Stomach smooth muscle (tissue), 2 donors: ENCODE data around the gene PSORS1C1.
A peak's percentile ranks its signal among the peaks of the same experiment; 100 is the strongest.

Experiments
- H3K27ac ChIP-seq: one replicate; pipeline ENCODE4 v1.7.0; 2013; ENCODE audit warnings: mild to moderate bottlenecking, low read length, inconsistent platforms
- H3K27me3 ChIP-seq, 2 donors: one replicate each; pipeline ENCODE4 v1.7.0; 2013; ENCODE audit warnings: low read length in 2 of 2; ENCODE audit not compliant: insufficient read depth in 2 of 2, control insufficient read depth in 1 of 2
- H3K36me3 ChIP-seq, 2 donors: one replicate each; pipeline ENCODE4 v1.7.0; 2013; ENCODE audit warnings: low read length in 2 of 2; ENCODE audit not compliant: control insufficient read depth in 2 of 2, insufficient read depth in 2 of 2
- H3K4me1 ChIP-seq: one replicate; pipeline ENCODE4 v1.7.0; 2013; ENCODE audit warnings: low read length; ENCODE audit not compliant: control insufficient read depth, insufficient read depth
- H3K4me3 ChIP-seq, 2 donors: one replicate each; pipeline ENCODE4 v1.7.0; 2013; ENCODE audit warnings: low read length in 2 of 2
- H3K9ac ChIP-seq, 2 donors: one replicate each; pipeline ENCODE4 v1.7.0; 2013; ENCODE audit warnings: low read length in 2 of 2, mild to moderate bottlenecking in 1 of 2
- H3K9me3 ChIP-seq, 2 donors: one replicate each; pipeline ENCODE4 v1.7.0; 2013; ENCODE audit warnings: low read length in 2 of 2; ENCODE audit not compliant: control insufficient read depth in 2 of 2
- donor health status: healthy.
- donor health status: Pancreatic carcinoma.

Gene PSORS1C1

DNA sequence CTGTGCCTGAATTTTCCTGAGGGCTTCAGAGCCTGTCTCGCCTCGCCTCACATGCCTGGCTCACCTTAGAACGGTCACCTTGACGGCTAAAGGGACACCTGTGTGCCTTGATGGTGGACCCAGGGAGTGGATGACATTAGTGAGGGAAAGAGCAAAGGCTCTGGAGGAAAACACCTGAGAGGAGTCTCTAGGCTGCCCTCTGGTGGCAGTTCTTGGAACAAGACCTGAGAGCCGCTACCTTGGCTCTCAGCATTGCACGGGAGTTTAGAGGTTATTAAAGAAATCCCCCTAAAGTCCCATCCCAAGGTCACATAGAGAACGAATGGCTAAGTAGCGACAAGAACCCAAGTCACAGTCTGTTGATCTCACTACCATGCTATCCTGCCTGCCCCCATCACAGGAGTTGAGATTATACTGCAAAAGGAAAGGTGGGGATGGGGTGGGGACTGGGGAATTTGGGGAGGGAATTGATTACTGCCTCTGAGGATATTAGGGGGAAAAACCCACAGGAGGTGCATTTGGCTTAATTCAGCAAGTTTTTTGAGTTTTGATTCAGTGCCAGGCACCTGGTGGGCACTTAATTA is 13.6 kb downstream of the PSORS1C1 start:
- no peaks in the 10 kb centered on the region for H3K27me3 ChIP-seq
- no peaks in the 10 kb centered on the region for H3K9me3 ChIP-seq
- H3K4me3 ChIP-seq: no peak overlapping the region
- no peak overlapping the region for H3K9ac ChIP-seq
- H3K27ac ChIP-seq: no peak overlapping the region
- peaks cover 4% of the 10 kb centered on the region for H3K4me1 ChIP-seq
- no peaks in the 10 kb centered on the region for H3K36me3 ChIP-seq

DNA sequence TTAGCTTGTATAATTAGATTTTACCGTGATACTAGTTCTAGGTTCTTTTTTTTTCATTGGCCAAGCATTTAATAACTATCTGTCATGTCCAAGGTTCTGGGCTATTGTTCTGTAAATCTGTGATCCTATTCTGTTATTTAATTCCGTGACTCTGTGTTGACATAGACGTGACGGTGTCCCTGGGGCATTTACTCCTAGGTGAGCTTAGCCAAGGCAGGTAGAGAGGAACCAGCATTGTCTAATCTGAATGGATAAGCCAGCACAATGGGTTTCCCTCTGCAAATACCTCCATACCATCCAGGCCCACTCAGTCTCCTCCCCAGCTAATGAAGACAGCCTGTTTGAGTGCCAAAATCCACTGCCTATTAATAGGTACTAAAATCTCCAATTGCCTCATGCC is 14.5 kb downstream of the PSORS1C1 start:
- no peak overlapping the region for H3K27ac ChIP-seq
- no peak overlapping the region for H3K9ac ChIP-seq
- no peaks in the 10 kb centered on the region for H3K4me1 ChIP-seq
- no peaks in the 10 kb centered on the region for H3K27me3 ChIP-seq
- H3K4me3 ChIP-seq: no peak overlapping the region
- H3K9me3 ChIP-seq: no peaks in the 10 kb centered on the region
- no peaks in the 10 kb centered on the region for H3K36me3 ChIP-seq

DNA sequence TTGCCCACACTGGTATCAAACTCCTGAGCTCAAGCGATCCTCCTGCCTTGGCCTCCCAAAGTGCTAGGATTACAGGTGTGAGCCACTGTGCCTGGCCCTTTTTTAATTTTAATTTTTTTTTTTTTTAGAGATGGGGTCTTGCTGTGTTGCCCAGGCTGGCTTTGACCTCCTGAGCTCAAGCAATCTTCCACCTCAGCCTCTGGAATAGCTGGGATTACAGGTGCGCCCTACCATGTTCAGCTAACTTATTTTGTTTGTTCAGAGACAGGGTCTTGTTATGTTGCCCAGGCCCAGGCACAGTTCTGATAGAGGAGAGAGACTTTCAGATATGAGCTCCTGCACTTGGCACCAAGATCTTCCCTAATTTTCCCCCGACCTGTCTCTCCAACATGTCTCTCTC is 16.2 kb downstream of the PSORS1C1 start:
- Histone ChIP-seq H3K4me1 (no peaks in the 10 kb centered on the region), H3K9me3 (no peaks in the 10 kb centered on the region), H3K4me3 (no peak overlapping the region), H3K9ac (no peak overlapping the region), H3K27me3 (no peaks in the 10 kb centered on the region), H3K27ac (no peak overlapping the region), H3K36me3 (no peaks in the 10 kb centered on the region)

- H3K9me3 ChIP-seq: no peaks in the 10 kb centered on the region
- no peak overlapping the region for H3K27ac ChIP-seq
- no peaks in the 10 kb centered on the region for H3K36me3 ChIP-seq
- H3K4me3 ChIP-seq: no peak overlapping the region
- H3K4me1 ChIP-seq: no peaks in the 10 kb centered on the region
- no peaks in the 10 kb centered on the region for H3K27me3 ChIP-seq
- H3K9ac ChIP-seq: no peak overlapping the region
Observed at GRCh38 chr6:31131595-31131994, 17.0 kb downstream of the PSORS1C1 start.

GRCh38 chr6:31132806-31133205 is 18.2 kb downstream of the PSORS1C1 start:
- Histone ChIP-seq H3K9me3 (no peaks in the 10 kb centered on the region), H3K27ac (no peak overlapping the region), H3K9ac (no peak overlapping the region)

GRCh38 chr6:31135710-31136109 is 21.1 kb downstream of the PSORS1C1 start:
- Histone ChIP-seq H3K27me3 (no peaks in the 10 kb centered on the region), H3K9me3 (no peaks in the 10 kb centered on the region), H3K4me3 (no peak overlapping the region), H3K27ac (no peak overlapping the region), H3K36me3 (no peaks in the 10 kb centered on the region), H3K9ac (no peak overlapping the region), H3K4me1 (peaks cover 10% of the 10 kb centered on the region)

More at GRCh38 chr6:31132806-31133205, 18.2 kb downstream of the PSORS1C1 start:
- peaks cover 3% of the 10 kb centered on the region for H3K4me1 ChIP-seq
- no peaks in the 10 kb centered on the region for H3K27me3 ChIP-seq
- H3K4me3 ChIP-seq: no peak overlapping the region
- no peaks in the 10 kb centered on the region for H3K36me3 ChIP-seq

GRCh38 chr6:31138982-31139381 is 24.4 kb downstream of the PSORS1C1 start, which contains the start of gene PSORS1C2:
TSS of gene PSORS1C2 (minus strand) at chr6:31139066. CDS start at chr6:31139026, 40 bp downstream.
- H3K4me1 ChIP-seq: peaks cover 18% of the 10 kb centered on the region
- no peak within 1 kb of the TSS for H3K27ac ChIP-seq
- H3K9ac ChIP-seq: peak within 1 kb of the TSS in 1 of 2 donors; percentile 36
- no peak within 1 kb of the TSS for H3K4me3 ChIP-seq
- no peaks in the 10 kb centered on the region for H3K9me3 ChIP-seq
- H3K27me3 ChIP-seq: no peaks in the 10 kb centered on the region
- no peaks in the 10 kb centered on the region for H3K36me3 ChIP-seq

DNA sequence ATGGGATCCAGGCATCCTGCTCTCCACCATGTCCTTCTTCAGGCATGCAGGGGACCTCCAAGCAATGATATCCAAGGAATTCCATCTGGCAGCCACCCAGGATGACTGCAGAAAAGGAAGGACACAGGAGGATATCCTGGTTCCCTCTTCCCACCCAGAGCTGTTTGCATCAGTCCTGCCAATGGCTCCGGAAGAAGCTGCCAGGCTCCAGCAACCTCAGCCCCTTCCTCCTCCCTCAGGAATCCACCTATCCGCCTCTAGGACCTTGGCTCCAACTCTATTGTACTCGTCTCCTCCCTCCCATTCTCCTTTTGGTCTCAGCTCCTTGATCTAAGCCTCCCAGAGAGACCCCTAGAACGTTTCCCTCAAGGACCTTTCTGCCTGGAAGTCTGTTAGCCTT is 25.0 kb downstream of the PSORS1C1 start:
- Histone ChIP-seq H3K27ac (no peak overlapping the region), H3K36me3 (peaks cover 0 to 1% of the 10 kb centered on the region in 2 donors), H3K9me3 (no peaks in the 10 kb centered on the region), H3K27me3 (no peaks in the 10 kb centered on the region), H3K4me3 (no peak overlapping the region), H3K4me1 (peaks cover 18% of the 10 kb centered on the region), H3K9ac (no peak overlapping the region)

DNA sequence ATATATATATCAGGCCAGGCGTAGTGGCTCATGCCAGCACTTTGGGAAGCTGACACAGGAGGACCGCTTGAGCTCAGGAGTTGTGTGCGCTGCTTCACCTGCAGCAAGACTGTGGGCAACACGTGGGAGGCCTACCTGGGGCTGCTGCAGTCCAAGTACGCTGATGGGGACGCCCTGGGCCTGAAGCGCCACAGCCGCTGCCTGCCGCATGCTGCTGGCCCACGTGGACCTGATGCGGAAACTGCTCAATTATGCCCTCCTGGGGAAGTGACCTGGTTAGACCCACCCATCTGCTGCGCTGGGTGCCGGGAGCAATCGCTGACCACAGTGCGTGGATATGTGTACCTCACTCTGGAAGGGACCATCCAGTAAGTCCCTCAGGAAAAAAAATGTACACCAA is 26.0 kb downstream of the PSORS1C1 start:
- Histone ChIP-seq H3K27me3 (no peaks in the 10 kb centered on the region), H3K9ac (no peak overlapping the region), H3K4me1 (peaks cover 18% of the 10 kb centered on the region), H3K36me3 (peaks cover 0 to 5% of the 10 kb centered on the region in 2 donors), H3K27ac (no peak overlapping the region), H3K4me3 (no peak overlapping the region), H3K9me3 (no peaks in the 10 kb centered on the region)

GRCh38 chr6:31142361-31142761 is 27.8 kb downstream of the PSORS1C1 start:
- Histone ChIP-seq H3K9me3 (no peaks in the 10 kb centered on the region), H3K9ac (no peak overlapping the region), H3K27ac (no peak overlapping the region), H3K4me1 (peaks cover 18% of the 10 kb centered on the region), H3K36me3 (peaks cover 0 to 7% of the 10 kb centered on the region in 2 donors), H3K27me3 (no peaks in the 10 kb centered on the region), H3K4me3 (no peak overlapping the region)

GRCh38 chr6:31143148-31143547 is 28.5 kb downstream of the PSORS1C1 start:
- H3K4me3 ChIP-seq: peak overlapping the region in 1 of 2 donors; percentile 15
- peaks cover 0 to 8% of the 10 kb centered on the region in 2 donors for H3K36me3 ChIP-seq
- H3K9me3 ChIP-seq: no peaks in the 10 kb centered on the region
- H3K9ac ChIP-seq: peak overlapping the region in 1 of 2 donors; percentile 29
- no peaks in the 10 kb centered on the region for H3K27me3 ChIP-seq
- peaks cover 12% of the 10 kb centered on the region for H3K4me1 ChIP-seq
- H3K27ac ChIP-seq: peak overlapping the region; percentile 49
